GM21619 (cell line): ENCODE results near the gene ASRGL1.

ENCODE experiments used
- ATAC-seq: cut with Tn5 transposase; IDR thresholded peaks from one replicate; pipeline ENCODE4 v1.9.1; 2021; ENCODE audit not compliant: unreplicated experiment

Gene ASRGL1

DNA sequence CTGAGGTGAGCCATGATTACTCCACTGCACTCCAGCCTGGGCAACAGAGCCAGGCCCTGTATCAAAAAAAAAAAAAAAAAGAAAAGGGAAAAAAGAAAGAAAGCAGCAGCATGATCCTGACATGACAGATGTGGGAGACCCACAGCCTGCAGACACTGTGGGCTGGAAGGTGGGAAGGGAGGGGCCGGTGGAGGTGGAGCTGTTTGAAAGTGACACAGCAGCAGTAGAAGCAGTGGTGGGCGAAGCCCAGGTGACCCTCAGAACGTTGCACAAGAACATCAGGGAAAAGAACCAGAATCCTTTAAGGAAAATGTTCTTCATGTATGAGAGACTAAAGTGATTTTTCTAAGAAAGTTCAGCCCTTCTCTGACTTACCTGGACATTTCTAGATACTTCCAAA lies 55.3 kb downstream of the ASRGL1 start:
- no peak for ATAC-seq

GRCh38 chr11:62393061-62393611 lies 55.9 kb downstream of the ASRGL1 start:
- no peak for ATAC-seq

DNA sequence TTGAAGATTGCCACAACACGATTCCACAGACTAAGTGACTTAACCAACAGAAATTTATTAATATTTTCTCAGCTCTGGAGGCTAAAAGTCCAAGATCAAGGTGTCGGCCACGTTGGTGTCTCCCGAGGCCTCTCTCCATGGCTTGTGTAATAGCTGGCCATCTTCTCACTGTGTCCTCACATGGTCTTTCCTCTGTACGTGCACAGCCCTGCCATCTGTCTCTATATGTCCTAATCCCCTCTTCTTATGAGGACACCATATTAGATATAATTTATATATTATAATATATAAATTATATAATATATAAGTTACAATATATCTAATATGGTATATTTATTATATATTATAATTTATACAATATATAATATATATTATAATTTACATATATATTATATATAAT lies 56.5 kb downstream of the ASRGL1 start:
- no peak for ATAC-seq

GRCh38 chr11:62394825-62395538 lies 57.7 kb downstream of the ASRGL1 start:
- no peak for ATAC-seq

- ATAC-seq = no peak
These were observed 58.8 kb downstream of the ASRGL1 start for GRCh38 chr11:62395885-62396551.

- no peak for ATAC-seq
These were observed 61.1 kb downstream of the ASRGL1 start for GRCh38 chr11:62398011-62398994.

DNA sequence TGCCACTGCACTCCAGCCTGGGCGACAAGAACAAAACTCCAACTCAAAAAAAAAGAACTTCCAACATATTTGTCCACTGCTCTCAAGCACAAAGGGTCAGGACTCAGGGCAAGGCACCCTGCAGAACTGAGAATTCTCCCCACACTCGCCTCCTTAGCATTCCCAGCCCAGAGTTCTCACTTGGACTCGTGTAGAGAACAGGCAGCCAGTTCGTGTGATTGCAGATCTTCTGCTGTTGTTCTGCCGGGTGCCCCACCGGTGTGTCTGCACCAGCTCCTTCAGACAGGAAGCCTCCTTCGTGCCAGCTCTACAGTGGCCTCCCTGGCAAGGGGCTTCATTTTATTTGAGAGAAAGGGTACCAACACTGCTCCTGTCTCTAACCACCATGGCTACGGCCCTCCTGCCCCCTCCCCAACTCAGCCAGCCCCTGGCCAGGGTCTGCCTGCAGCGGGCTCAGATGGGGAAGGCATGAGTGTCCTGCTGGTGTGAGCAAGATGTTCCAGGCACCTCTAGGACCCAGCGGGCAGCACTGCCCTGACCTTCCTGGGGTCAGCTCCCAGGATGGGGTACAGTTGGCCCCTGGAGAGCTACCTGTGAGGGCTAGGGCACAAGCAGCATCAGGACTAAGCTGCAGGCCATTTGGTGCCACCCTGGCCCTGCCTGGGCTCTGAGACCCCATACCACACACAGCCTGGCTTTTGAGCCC lies 62.1 kb downstream of the ASRGL1 start:
- ATAC-seq = no peak

DNA sequence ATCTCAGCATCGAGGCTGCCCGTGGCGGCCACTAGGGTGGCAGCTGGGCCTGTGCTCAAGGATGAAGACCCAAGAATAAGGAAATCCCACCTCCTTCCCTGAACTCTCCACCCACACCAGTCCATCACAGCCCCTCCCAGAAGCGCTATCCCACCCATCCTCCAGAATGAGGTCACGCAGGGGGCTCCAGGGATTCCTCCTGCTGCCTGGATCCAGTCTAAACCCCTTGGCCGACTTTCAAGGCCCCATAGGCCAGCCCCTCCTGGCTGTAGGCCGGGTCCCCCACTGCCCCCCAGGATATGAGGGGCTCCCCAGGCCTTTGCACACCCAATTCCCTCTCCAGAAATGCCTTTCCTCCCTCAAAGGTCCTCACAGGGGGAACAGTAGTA lies 62.6 kb downstream of the ASRGL1 start:
- ATAC-seq = no peak

GRCh38 chr11:62400281-62400680 lies 63.0 kb downstream of the ASRGL1 start:
- ATAC-seq = no peak

DNA sequence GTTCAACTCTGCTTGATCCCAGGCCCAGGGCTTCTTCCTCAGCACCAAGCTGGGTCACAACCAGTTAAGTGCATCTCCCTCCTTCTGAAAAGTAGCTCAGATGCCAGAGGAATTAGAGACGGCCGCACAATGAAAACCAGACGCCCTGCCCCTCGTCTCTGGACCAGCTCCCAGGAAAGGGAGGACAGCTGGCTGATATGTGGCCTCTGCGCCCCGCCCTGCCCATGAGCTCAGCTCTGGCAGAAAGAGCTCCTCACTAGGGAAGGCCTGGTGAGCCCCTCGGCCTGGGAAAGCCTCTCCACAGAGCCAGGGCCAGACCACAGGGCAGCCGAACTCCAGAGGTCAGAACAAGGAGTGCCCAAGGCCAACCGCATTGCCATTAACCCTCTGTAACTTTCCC lies 63.5 kb downstream of the ASRGL1 start:
- no peak for ATAC-seq

- ATAC-seq = no peak
These were observed 64.1 kb downstream of the ASRGL1 start for GRCh38 chr11:62401356-62401755.

GRCh38 chr11:62401811-62402210 lies 64.6 kb downstream of the ASRGL1 start:
- no peak for ATAC-seq

- no peak for ATAC-seq
These were observed 65.1 kb downstream of the ASRGL1 start for GRCh38 chr11:62402226-62402959.

- no peak for ATAC-seq
These were observed 65.9 kb downstream of the ASRGL1 start for GRCh38 chr11:62402960-62403730.

- no peak for ATAC-seq
These were observed 67.2 kb downstream of the ASRGL1 start for GRCh38 chr11:62404435-62404834.

DNA sequence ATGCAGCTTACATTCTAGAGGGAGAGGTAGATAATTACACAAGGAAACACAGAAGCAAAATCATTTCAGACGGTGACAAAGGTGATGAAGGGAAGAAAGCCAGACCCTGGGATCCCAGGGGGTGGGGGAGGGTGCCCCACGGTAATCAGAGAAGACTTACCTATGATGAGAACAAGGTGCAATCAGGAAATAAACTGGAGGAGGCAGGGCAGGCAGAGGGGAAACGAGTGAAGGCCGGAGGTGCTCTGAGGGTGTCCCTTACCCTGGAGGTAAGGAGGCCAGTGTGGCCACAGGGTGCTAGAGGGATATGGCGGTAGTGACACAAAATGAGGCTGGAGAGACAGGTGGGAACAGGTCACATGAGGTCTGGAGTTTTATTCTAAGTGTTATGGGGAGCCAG lies 67.7 kb downstream of the ASRGL1 start:
- no peak for ATAC-seq

GRCh38 chr11:62406034-62406433 lies 68.8 kb downstream of the ASRGL1 start:
- no peak for ATAC-seq

- ATAC-seq = no peak
These were observed 72.6 kb downstream of the ASRGL1 start for GRCh38 chr11:62409831-62410230.

DNA sequence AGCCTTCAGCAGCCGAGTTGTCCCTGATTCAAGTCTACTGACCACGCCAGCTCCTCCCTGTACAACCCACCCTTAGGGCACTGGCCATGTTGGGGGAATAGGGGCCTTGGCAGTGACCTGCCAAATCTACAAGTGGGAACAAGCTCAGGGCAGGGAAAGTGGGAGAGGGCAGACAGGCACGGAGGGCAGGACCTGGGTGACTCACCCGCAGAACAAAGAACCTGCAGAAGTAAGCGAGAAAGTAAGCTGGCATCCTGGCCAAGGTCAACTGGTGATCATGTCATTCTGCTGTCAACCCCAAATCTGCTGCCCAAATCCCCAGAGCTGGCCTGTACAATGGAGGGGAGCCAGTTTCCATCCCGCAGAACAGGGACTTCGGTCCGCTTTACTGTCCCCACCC lies 73.7 kb downstream of the ASRGL1 start:
- ATAC-seq = no peak
